WTC11 (cell line): ENCODE results near the gene FHAD1. TPM values are rescaled to one million over a fixed set of nuclear protein-coding genes. Genes with fewer than 3 reads are reported as not detected.

ENCODE experiments used
- ATAC-seq: fragments of 200-7000 bp; cut with Tn5 transposase; 2 replicates; pipeline ENCODE4 v1.10.0; 2021; ENCODE audit warnings: mild to moderate bottlenecking, moderate library complexity
- CTCF ChIA-PET: fragments of 300-600 bp; sonication (Branson Sonifier 250); formaldehyde crosslinking; loops from one replicate; lab custom pipeline; 2021; ENCODE audit warnings: antibody characterized with exemption; lab: Charles Lee
- POLR2A ChIA-PET: fragments of 350-600 bp; sonication (Branson Sonifier 250); formaldehyde crosslinking; loops from one replicate; lab custom pipeline; 2021; ENCODE audit warnings: antibody characterized with exemption; lab: Charles Lee
- DNase-seq: peaks from one replicate; pipeline ENCODE4 v3.0.0; 2021; ENCODE audit warnings: low spot score
- H3K27ac Mint-ChIP-seq: 2 replicates; pipeline ENCODE4 v1.8.0; 2021; ENCODE audit warnings: mixed read lengths
- H3K27me3 Mint-ChIP-seq: 2 replicates; pipeline ENCODE4 v1.8.0; 2021; ENCODE audit warnings: low read depth, mild to moderate bottlenecking, moderate library complexity, mixed read lengths
- H3K36me3 Mint-ChIP-seq: 2 replicates; pipeline ENCODE4 v1.8.0; 2021; ENCODE audit warnings: mixed read lengths
- H3K4me1 Mint-ChIP-seq: 2 replicates; pipeline ENCODE4 v1.8.0; 2022; ENCODE audit warnings: mixed read lengths
- H3K4me3 Mint-ChIP-seq: 2 replicates; pipeline ENCODE4 v1.8.0; 2021; ENCODE audit warnings: mild to moderate bottlenecking, moderate library complexity, mixed read lengths
- H3K9me3 Mint-ChIP-seq: 2 replicates; pipeline ENCODE4 v1.8.0; 2021; ENCODE audit warnings: mixed read lengths
- ATF2 ChIP-seq: sonication (generic); formaldehyde crosslinking; IDR thresholded peaks from 2 replicates; pipeline ENCODE4 v1.8.1; 2022; ENCODE audit warnings: low read depth, missing genetic modification reagents, borderline replicate concordance
- CREM ChIP-seq: sonication (generic); formaldehyde crosslinking; IDR thresholded peaks from 2 replicates; pipeline ENCODE4 v1.8.1; 2022; ENCODE audit warnings: mild to moderate bottlenecking, missing genetic modification reagents, moderate library complexity
- E2F5 ChIP-seq: sonication (generic); formaldehyde crosslinking; IDR thresholded peaks from 2 replicates; pipeline ENCODE4 v1.8.1; 2022; ENCODE audit warnings: mild to moderate bottlenecking, moderate library complexity, missing genetic modification reagents
- ELF4 ChIP-seq: sonication (generic); formaldehyde crosslinking; IDR thresholded peaks from 2 replicates; pipeline ENCODE4 v1.8.1; 2022; ENCODE audit warnings: low read depth, mild to moderate bottlenecking, moderate library complexity, missing genetic modification reagents
- GRHL2 ChIP-seq: fragments of 250-450 bp; sonication (Bioruptor Pico); IDR thresholded peaks from 2 replicates; pipeline ENCODE4 v1.8.0; 2022; ENCODE audit warnings: mild to moderate bottlenecking, moderate library complexity; ENCODE audit not compliant: insufficient replicate concordance, severe bottlenecking
- KAT7 ChIP-seq: sonication (generic); formaldehyde crosslinking; IDR thresholded peaks from 2 replicates; pipeline ENCODE4 v1.8.1; 2023; ENCODE audit warnings: missing genetic modification reagents, mild to moderate bottlenecking, borderline replicate concordance
- NFYB ChIP-seq: sonication (generic); formaldehyde crosslinking; conservative IDR thresholded peaks from 2 replicates; pipeline ENCODE4 v1.8.0; 2022; ENCODE audit warnings: low read depth, missing genetic modification reagents
- NR3C1 ChIP-seq: sonication (generic); formaldehyde crosslinking; conservative IDR thresholded peaks from 2 replicates; pipeline ENCODE4 v1.8.1; 2023; ENCODE audit warnings: low read depth, mild to moderate bottlenecking, missing genetic modification reagents
- OVOL2 ChIP-seq: fragments of 250-450 bp; sonication (Bioruptor Pico); IDR thresholded peaks from 2 replicates; pipeline ENCODE4 v1.9.0; 2021; ENCODE audit warnings: mild to moderate bottlenecking, borderline replicate concordance
- RELA ChIP-seq: sonication (generic); formaldehyde crosslinking; IDR thresholded peaks from 2 replicates; pipeline ENCODE4 v1.8.1; 2022; ENCODE audit warnings: missing genetic modification reagents, mild to moderate bottlenecking, borderline replicate concordance
- SP1 ChIP-seq: sonication (generic); formaldehyde crosslinking; conservative IDR thresholded peaks from 2 replicates; pipeline ENCODE4 v1.8.1; 2022; ENCODE audit warnings: missing genetic modification reagents
- TEAD1 ChIP-seq: sonication (generic); formaldehyde crosslinking; IDR thresholded peaks from 2 replicates; pipeline ENCODE4 v1.8.0; 2022; ENCODE audit warnings: mild to moderate bottlenecking, missing genetic modification reagents
- USF1 ChIP-seq: sonication (generic); formaldehyde crosslinking; IDR thresholded peaks from 2 replicates; pipeline ENCODE4 v1.8.0; 2022; ENCODE audit warnings: mild to moderate bottlenecking, missing genetic modification reagents
- ZBTB21 ChIP-seq: sonication (generic); formaldehyde crosslinking; IDR thresholded peaks from 2 replicates; pipeline ENCODE4 v1.8.1; 2023; ENCODE audit warnings: mild to moderate bottlenecking, missing genetic modification reagents, borderline replicate concordance
- ZBTB43 ChIP-seq: sonication (generic); formaldehyde crosslinking; IDR thresholded peaks from 2 replicates; pipeline ENCODE4 v1.8.1; 2023; ENCODE audit warnings: mild to moderate bottlenecking, missing genetic modification reagents
- ZNF232 ChIP-seq: sonication (generic); formaldehyde crosslinking; IDR thresholded peaks from 2 replicates; pipeline ENCODE4 v1.8.0; 2022; ENCODE audit warnings: mild to moderate bottlenecking, missing genetic modification reagents
- ZNF263 ChIP-seq: sonication (generic); formaldehyde crosslinking; IDR thresholded peaks from 2 replicates; pipeline ENCODE4 v1.8.1; 2022; ENCODE audit warnings: low read depth, mild to moderate bottlenecking, moderate library complexity, missing genetic modification reagents
- ZNF423 ChIP-seq: fragments of 250-450 bp; sonication (Bioruptor Pico); IDR thresholded peaks from 2 replicates; pipeline ENCODE4 v2.1.2; 2022; ENCODE audit warnings: mild to moderate bottlenecking, moderate library complexity
- total RNA-seq: library from RNA; stranded (reverse); gene quantifications from 3 replicates; pipeline ENCODE4 v1.2.3, GENCODE V29; 2021
- TF ChIP-seq, protein P1 (sequence below): sonication (generic); formaldehyde crosslinking; IDR thresholded peaks from 2 replicates; pipeline ENCODE4 v1.8.0; 2023; ENCODE audit warnings: missing genetic modification reagents, mild to moderate bottlenecking, borderline replicate concordance
- TF ChIP-seq, protein P2 (sequence below): sonication (generic); formaldehyde crosslinking; IDR thresholded peaks from 2 replicates; pipeline ENCODE4 v1.8.1; 2023; ENCODE audit warnings: mild to moderate bottlenecking, missing genetic modification reagents

The FHAD1 gene
- total RNA-seq, 1 experiment from 2014 or later = 3.0 TPM

DNA sequence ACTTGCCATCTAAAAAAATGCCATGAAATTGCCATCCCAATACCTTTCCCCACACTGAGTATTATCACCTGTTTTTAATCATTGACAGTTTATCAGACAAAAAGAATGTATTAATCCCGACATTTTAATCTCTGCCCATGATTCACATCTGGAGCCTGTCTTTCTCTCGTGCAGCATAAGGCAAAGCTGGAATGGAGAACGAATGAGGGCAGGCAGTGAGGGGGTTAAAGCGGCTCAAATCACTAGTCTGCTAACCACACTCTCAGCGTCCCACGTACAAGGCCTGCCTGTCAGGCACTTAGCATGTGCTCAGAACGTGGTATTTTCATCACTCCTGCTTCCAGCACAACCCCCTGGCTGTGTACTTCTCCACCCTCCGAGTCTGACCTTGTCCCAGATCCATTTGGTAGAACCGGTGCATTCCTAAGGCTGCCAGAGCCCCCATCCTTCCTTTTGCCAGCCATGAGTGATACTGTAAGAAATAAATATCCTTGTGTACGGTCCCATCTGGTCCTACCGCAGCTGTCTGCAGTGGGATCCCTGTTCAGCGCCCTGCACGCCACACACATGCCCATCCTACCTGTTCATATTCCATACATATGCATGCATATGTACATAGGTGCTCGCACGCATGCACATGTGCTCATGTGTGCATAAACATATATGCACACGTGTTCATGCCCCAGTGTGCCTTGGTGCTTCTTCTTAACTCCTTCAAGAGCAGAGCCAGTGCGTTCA is 34.6 kb upstream of the FHAD1 start:
- ATAC-seq = no peak
- Mint-ChIP-seq H3K4me1 (peaks cover 48% of the 10 kb centered on the region), H3K4me3 (no peak overlapping the region), H3K9me3 (no peaks in the 10 kb centered on the region), H3K27me3 (no peaks in the 10 kb centered on the region), H3K36me3 (peaks cover 10% of the 10 kb centered on the region), H3K27ac (peak overlapping the region; percentile 82)
- CTCF ChIA-PET = interaction anchor here (0.9 kb wide), 1 partner anchor 101 kb away, joined by 3 read pairs; no protein-coding TSS in a partner anchor
- POLR2A ChIA-PET = no interaction called here
- TF ChIP-seq, protein P1, sequence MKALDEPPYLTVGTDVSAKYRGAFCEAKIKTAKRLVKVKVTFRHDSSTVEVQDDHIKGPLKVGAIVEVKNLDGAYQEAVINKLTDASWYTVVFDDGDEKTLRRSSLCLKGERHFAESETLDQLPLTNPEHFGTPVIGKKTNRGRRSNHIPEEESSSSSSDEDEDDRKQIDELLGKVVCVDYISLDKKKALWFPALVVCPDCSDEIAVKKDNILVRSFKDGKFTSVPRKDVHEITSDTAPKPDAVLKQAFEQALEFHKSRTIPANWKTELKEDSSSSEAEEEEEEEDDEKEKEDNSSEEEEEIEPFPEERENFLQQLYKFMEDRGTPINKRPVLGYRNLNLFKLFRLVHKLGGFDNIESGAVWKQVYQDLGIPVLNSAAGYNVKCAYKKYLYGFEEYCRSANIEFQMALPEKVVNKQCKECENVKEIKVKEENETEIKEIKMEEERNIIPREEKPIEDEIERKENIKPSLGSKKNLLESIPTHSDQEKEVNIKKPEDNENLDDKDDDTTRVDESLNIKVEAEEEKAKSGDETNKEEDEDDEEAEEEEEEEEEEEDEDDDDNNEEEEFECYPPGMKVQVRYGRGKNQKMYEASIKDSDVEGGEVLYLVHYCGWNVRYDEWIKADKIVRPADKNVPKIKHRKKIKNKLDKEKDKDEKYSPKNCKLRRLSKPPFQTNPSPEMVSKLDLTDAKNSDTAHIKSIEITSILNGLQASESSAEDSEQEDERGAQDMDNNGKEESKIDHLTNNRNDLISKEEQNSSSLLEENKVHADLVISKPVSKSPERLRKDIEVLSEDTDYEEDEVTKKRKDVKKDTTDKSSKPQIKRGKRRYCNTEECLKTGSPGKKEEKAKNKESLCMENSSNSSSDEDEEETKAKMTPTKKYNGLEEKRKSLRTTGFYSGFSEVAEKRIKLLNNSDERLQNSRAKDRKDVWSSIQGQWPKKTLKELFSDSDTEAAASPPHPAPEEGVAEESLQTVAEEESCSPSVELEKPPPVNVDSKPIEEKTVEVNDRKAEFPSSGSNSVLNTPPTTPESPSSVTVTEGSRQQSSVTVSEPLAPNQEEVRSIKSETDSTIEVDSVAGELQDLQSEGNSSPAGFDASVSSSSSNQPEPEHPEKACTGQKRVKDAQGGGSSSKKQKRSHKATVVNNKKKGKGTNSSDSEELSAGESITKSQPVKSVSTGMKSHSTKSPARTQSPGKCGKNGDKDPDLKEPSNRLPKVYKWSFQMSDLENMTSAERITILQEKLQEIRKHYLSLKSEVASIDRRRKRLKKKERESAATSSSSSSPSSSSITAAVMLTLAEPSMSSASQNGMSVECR (CRISPR knock-in tag) = no peak
- TF ChIP-seq RELA (CRISPR knock-in tag) (no peak), GRHL2 (CRISPR knock-in tag) (no peak), ZNF423 (CRISPR knock-in tag) (no peak)
- DNase-seq = no peak

DNA sequence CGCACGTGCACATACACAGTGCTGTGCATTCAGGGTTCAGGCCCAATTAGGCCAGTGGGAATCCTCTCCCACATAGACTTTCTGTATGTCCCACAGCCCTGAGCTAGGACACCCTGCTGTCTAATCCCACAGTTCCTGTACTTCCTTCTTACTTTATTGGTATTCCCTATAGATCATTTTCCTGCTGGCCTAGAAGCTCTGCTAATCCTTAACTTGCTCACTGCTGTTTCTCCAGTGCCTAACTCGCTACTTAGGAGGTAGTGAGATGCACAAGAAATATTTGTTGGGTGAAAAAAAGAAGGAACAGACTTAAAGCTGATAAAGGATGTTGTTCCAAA is 34.1 kb upstream of the FHAD1 start:
- no peak for ATAC-seq
- TF ChIP-seq ZBTB21 (CRISPR knock-in tag) (no peak), NR3C1 (CRISPR knock-in tag) (no peak), OVOL2 (no peak), ZNF423 (CRISPR knock-in tag) (no peak), ATF2 (no peak), USF1 (CRISPR knock-in tag) (no peak), KAT7 (no peak), ZBTB43 (CRISPR knock-in tag) (no peak)
- Mint-ChIP-seq H3K27ac (peak overlapping the region; percentile 82), H3K9me3 (peaks cover 5% of the 10 kb centered on the region), H3K4me1 (peaks cover 43% of the 10 kb centered on the region), H3K4me3 (no peak overlapping the region), H3K27me3 (no peaks in the 10 kb centered on the region), H3K36me3 (peaks cover 15% of the 10 kb centered on the region)
- DNase-seq = no peak
- ChIA-PET POLR2A (interaction anchor here (0.5 kb wide), 1 partner anchor 21 kb away, joined by 3 read pairs; no protein-coding TSS in a partner anchor), CTCF (interaction anchor here (0.9 kb wide), 1 partner anchor 102 kb away, joined by 3 read pairs; no protein-coding TSS in a partner anchor)

- H3K4me3 Mint-ChIP-seq = no peak overlapping the region
- DNase-seq (no peak), ATAC-seq (no peak)
- H3K27me3 Mint-ChIP-seq = no peaks in the 10 kb centered on the region
- H3K4me1 Mint-ChIP-seq = peaks cover 40% of the 10 kb centered on the region
- H3K9me3 Mint-ChIP-seq = peaks cover 9% of the 10 kb centered on the region
- no peak for TF ChIP-seq ELF4
- no peak for TF ChIP-seq SP1 (CRISPR knock-in tag)
- TF ChIP-seq ZNF232 = no peak
- TF ChIP-seq, protein P2, sequence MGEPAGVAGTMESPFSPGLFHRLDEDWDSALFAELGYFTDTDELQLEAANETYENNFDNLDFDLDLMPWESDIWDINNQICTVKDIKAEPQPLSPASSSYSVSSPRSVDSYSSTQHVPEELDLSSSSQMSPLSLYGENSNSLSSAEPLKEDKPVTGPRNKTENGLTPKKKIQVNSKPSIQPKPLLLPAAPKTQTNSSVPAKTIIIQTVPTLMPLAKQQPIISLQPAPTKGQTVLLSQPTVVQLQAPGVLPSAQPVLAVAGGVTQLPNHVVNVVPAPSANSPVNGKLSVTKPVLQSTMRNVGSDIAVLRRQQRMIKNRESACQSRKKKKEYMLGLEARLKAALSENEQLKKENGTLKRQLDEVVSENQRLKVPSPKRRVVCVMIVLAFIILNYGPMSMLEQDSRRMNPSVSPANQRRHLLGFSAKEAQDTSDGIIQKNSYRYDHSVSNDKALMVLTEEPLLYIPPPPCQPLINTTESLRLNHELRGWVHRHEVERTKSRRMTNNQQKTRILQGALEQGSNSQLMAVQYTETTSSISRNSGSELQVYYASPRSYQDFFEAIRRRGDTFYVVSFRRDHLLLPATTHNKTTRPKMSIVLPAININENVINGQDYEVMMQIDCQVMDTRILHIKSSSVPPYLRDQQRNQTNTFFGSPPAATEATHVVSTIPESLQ = no peak
- no peak for TF ChIP-seq ZNF263
- TF ChIP-seq CREM (CRISPR knock-in tag) = no peak
- TF ChIP-seq E2F5 = no peak
- no peak for TF ChIP-seq NFYB (CRISPR knock-in tag)
- TF ChIP-seq TEAD1 (CRISPR knock-in tag) = no peak
- ChIA-PET CTCF (interaction anchor here (0.9 kb wide), 1 partner anchor 102 kb away, joined by 3 read pairs; no protein-coding TSS in a partner anchor), POLR2A (interaction anchor here (0.5 to 0.7 kb wide), 2 partner anchors 22 to 105 kb away, joined by 3 read pairs; no protein-coding TSS in a partner anchor)
- H3K36me3 Mint-ChIP-seq = peaks cover 20% of the 10 kb centered on the region
- peak overlapping the region; percentile 52; the same call in 1 of the 2 replicates for H3K27ac Mint-ChIP-seq
Observed at GRCh38 chr1:15213341-15213821, 33.6 kb upstream of the FHAD1 start.
